Mesodermal cell (in vitro differentiated cells): ENCODE results near the gene PHACTR3.

Experiments used
- H3K27ac ChIP-seq: 2 replicates; pipeline ENCODE4 v1.7.0; 2013; ENCODE audit warnings: mild to moderate bottlenecking, low read depth, low read length, moderate library complexity; ENCODE audit not compliant: severe bottlenecking
- H3K36me3 ChIP-seq: 2 replicates; pipeline ENCODE4 v1.7.1; 2013; ENCODE audit warnings: mild to moderate bottlenecking, low read length, moderate library complexity; ENCODE audit not compliant: control insufficient read depth, insufficient read depth
- H3K4me1 ChIP-seq: one replicate; pipeline ENCODE4 v1.7.1; 2013; ENCODE audit warnings: mild to moderate bottlenecking, low read length; ENCODE audit not compliant: insufficient read depth, control insufficient read depth, poor library complexity, severe bottlenecking
- H3K4me3 ChIP-seq: 2 replicates; pipeline ENCODE4 v1.7.0; 2013; ENCODE audit warnings: low read length, control low read depth, mild to moderate bottlenecking; ENCODE audit not compliant: insufficient read depth, poor library complexity, severe bottlenecking; ENCODE audit errors: extremely low read depth
- H3K9me3 ChIP-seq: 2 replicates; pipeline ENCODE4 v1.7.1; 2013; ENCODE audit warnings: mild to moderate bottlenecking, low read length, moderate library complexity; ENCODE audit not compliant: control insufficient read depth
- WGBS, 2 experiments: methylation state at CpG; one replicate each; pipeline ENCODE4 v1.1.5; 2013; ENCODE audit warnings: missing lambda C conversion rate in 2 of 2; ENCODE audit not compliant: insufficient coverage in 2 of 2; 5-methylcytosine and 5-hydroxymethylcytosine counted together

PHACTR3 gene

DNA sequence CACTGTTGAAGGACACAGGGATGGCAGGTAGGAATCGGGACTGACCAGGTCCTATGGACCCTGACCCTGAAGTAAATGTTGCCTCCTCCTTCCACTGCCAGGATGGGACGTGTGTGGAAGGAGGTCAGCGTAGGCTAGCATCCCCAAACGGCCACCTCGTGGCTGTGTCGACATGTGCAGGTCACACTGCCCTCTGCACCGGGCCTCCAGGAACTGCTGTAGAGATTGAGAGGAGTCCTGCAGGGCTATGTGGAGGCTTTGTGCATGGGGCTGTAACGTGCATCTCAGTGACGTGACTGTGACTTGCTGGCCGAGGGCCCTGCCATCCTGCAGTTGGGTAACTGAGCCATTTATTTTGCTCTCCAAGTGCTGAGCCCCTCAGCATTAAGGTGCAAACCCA is 149.5 kb downstream of the PHACTR3 start:
- WGBS, 2 experiments, result 62 to 66% methylated on average over 8 to 10 of the region's 10 CpGs
- H3K9me3 ChIP-seq, result no peaks in the 10 kb centered on the region
- H3K36me3 ChIP-seq, result no peaks in the 10 kb centered on the region
- no peak overlapping the region for H3K27ac ChIP-seq
- H3K4me1 ChIP-seq, result no peaks in the 10 kb centered on the region
- no peak overlapping the region for H3K4me3 ChIP-seq

DNA sequence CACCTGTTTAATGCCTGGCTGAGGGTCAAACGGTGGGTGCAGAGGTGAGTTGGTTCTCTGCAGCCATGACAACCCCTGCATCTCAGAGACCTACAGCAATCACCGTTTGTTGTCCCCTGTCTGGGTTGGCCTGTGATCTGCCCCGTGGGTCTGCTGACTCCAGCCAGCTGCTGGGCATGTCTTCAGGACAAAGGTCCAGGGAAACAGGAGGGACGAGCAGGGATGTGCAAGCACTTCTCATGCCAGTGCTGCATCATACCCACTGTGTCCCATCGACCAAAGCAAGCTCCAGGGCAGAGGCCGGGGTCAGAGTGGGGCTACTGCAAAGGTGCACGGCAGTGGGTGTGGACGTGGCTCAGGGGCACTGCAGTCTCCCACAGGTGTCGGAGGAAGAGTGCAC is 150.2 kb downstream of the PHACTR3 start:
- 65 to 70% methylated on average over 7 to 9 of the region's 9 CpGs for WGBS, 2 experiments
- no peaks in the 10 kb centered on the region for H3K4me1 ChIP-seq
- H3K36me3 ChIP-seq, result no peaks in the 10 kb centered on the region
- no peak overlapping the region for H3K4me3 ChIP-seq
- H3K9me3 ChIP-seq, result no peaks in the 10 kb centered on the region
- no peak overlapping the region for H3K27ac ChIP-seq

- WGBS, 2 experiments, result 90 to 92% methylated on average over 17 of the region's 18 CpGs
- no peaks in the 10 kb centered on the region for H3K4me1 ChIP-seq
- H3K9me3 ChIP-seq, result no peaks in the 10 kb centered on the region
- no peak overlapping the region for H3K4me3 ChIP-seq
- no peaks in the 10 kb centered on the region for H3K36me3 ChIP-seq
- H3K27ac ChIP-seq, result no peak overlapping the region
Observed at GRCh38 chr20:59756241-59756640, 151.9 kb downstream of the PHACTR3 start.

DNA sequence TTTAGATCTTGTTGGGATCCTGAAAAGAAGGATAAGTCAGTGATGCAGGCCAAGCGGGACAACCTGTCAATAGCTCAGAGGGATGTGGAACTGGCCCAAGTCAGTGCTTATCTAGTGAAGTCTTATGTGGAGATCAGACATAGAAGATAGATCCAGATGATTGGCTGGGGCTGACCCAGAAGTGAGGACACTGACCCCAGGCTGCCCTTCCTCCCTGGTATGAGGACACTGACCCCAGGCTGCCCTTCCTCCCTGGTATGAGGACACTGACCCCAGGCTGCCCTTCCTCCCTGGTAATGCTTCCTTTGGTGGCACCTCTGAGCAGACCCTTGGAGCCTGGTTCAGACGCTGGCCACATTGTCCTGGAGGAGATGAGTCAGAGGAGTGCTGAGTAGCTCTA is 159.7 kb downstream of the PHACTR3 start:
- no peaks in the 10 kb centered on the region for H3K36me3 ChIP-seq
- peaks cover 4% of the 10 kb centered on the region for H3K9me3 ChIP-seq
- H3K4me1 ChIP-seq, result no peaks in the 10 kb centered on the region
- WGBS, 2 experiments, result 67 to 73% methylated on average over 1 of the region's 2 CpGs
- H3K27ac ChIP-seq, result no peak overlapping the region
- no peak overlapping the region for H3K4me3 ChIP-seq

GRCh38 chr20:59765599-59766177 is 161.3 kb downstream of the PHACTR3 start:
- 69 to 70% methylated on average over 2 to 3 of the region's 4 CpGs for WGBS, 2 experiments

GRCh38 chr20:59767656-59768055 is 163.3 kb downstream of the PHACTR3 start:
- no peaks in the 10 kb centered on the region for H3K36me3 ChIP-seq

More at GRCh38 chr20:59765599-59766177, 161.3 kb downstream of the PHACTR3 start:
- Histone ChIP-seq H3K9me3 (peaks cover 4% of the 10 kb centered on the region), H3K36me3 (no peaks in the 10 kb centered on the region), H3K4me3 (no peak overlapping the region), H3K27ac (no peak overlapping the region), H3K4me1 (no peaks in the 10 kb centered on the region)

GRCh38 chr20:59770270-59770669 is 165.9 kb downstream of the PHACTR3 start:
- Histone ChIP-seq H3K4me1 (no peaks in the 10 kb centered on the region), H3K4me3 (no peak overlapping the region), H3K27ac (no peak overlapping the region), H3K36me3 (no peaks in the 10 kb centered on the region), H3K9me3 (peaks cover 4% of the 10 kb centered on the region)
- 77 to 86% methylated on average over 2 to 3 of the region's 3 CpGs for WGBS, 2 experiments

More at GRCh38 chr20:59767656-59768055, 163.3 kb downstream of the PHACTR3 start:
- Histone ChIP-seq H3K27ac (no peak overlapping the region), H3K4me1 (no peaks in the 10 kb centered on the region), H3K4me3 (no peak overlapping the region), H3K9me3 (peaks cover 4% of the 10 kb centered on the region)

DNA sequence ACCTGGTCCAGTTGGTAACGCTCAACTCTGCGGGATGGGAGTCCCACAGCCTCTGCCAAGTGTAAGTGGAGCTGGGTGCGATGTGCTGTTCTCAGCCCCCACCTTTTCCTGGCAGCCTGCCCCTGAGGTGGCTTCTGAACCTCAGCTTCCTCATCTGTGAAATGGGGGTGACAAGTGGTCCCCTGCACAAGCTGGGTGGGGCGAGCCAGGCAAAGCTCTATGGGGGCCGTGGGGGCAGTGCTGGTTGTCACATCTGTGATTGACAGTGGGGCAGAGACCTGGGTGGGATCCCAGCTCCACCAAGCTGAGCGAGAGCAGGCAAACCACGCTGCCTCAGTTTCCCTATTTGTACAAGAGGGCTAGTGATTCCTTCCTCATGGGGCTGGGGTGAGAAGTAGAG is 166.5 kb downstream of the PHACTR3 start:
- Histone ChIP-seq H3K36me3 (no peaks in the 10 kb centered on the region), H3K27ac (no peak overlapping the region), H3K4me1 (no peaks in the 10 kb centered on the region), H3K4me3 (no peak overlapping the region), H3K9me3 (peaks cover 2% of the 10 kb centered on the region)
- WGBS, 2 experiments, result 83 to 87% methylated on average over 5 to 7 of the region's 7 CpGs

GRCh38 chr20:59771506-59772372 is 167.4 kb downstream of the PHACTR3 start:
- 75% methylated on average over 7 to 10 of the region's 11 CpGs for WGBS, 2 experiments
- no peaks in the 10 kb centered on the region for H3K9me3 ChIP-seq
- H3K4me3 ChIP-seq, result no peak overlapping the region
- H3K27ac ChIP-seq, result no peak overlapping the region
- no peaks in the 10 kb centered on the region for H3K4me1 ChIP-seq
- no peaks in the 10 kb centered on the region for H3K36me3 ChIP-seq

GRCh38 chr20:59772373-59772705 is 168.0 kb downstream of the PHACTR3 start:
- Histone ChIP-seq H3K4me3 (no peak overlapping the region), H3K27ac (no peak overlapping the region), H3K36me3 (no peaks in the 10 kb centered on the region), H3K9me3 (no peaks in the 10 kb centered on the region), H3K4me1 (no peaks in the 10 kb centered on the region)
- WGBS, 2 experiments, result 72 to 82% methylated on average over 5 of the region's 6 CpGs
